Activated B cell treated with CpG ODN at 0.5 μM for 24 hours (primary cell): ENCODE measurements around the gene CC2D1A. TPM values are rescaled to one million over a fixed set of nuclear protein-coding genes. Genes with fewer than 3 reads are reported as not detected.

Experiments used
- ATAC-seq: fragments of 200-7000 bp; cut with Tn5 transposase; one replicate; pipeline ENCODE4 v1.10.0; 2021; ENCODE audit warnings: low read depth, mild to moderate bottlenecking, moderate library complexity
- CTCF ChIA-PET: fragments of 350-600 bp; sonication (Branson Sonifier 250); formaldehyde crosslinking; loops from one replicate; lab custom pipeline; 2021; ENCODE audit warnings: antibody characterized with exemption; lab: Charles Lee
- POLR2A ChIA-PET: fragments of 350-600 bp; sonication (Branson Sonifier 250); formaldehyde crosslinking; loops from one replicate; lab custom pipeline; 2021; ENCODE audit warnings: antibody characterized with exemption; lab: Charles Lee
- DNase-seq: peaks from one replicate; pipeline ENCODE4 v3.0.0; 2022
- H3K27ac Mint-ChIP-seq: one replicate; pipeline ENCODE4 v1.8.0; 2020; ENCODE audit warnings: mixed read lengths
- H3K27me3 Mint-ChIP-seq: one replicate; pipeline ENCODE4 v1.8.0; 2021; ENCODE audit warnings: mixed read lengths
- H3K36me3 Mint-ChIP-seq: one replicate; pipeline ENCODE4 v1.8.0; 2021; ENCODE audit warnings: low read depth, mixed read lengths
- H3K4me1 Mint-ChIP-seq: one replicate; pipeline ENCODE4 v1.8.0; 2021; ENCODE audit warnings: mixed read lengths
- H3K4me3 Mint-ChIP-seq: one replicate; pipeline ENCODE4 v1.8.0; 2020; ENCODE audit warnings: mild to moderate bottlenecking, mixed read lengths
- H3K9me3 Mint-ChIP-seq: one replicate; pipeline ENCODE4 v1.8.0; 2020; ENCODE audit warnings: mixed read lengths
- intact Hi-C: fragments of 100-400 bp; cut with micrococcal nuclease; formaldehyde crosslinking; loops from one replicate; pipeline ENCODE4 v1.15.1; 2024
- total RNA-seq: library from RNA; stranded (reverse); gene quantifications from 2 replicates; pipeline ENCODE4 v1.2.3, GENCODE V29; 2022
- TF ChIP-seq, protein P1 (sequence below): fragments of 200-600 bp; IDR thresholded peaks from one replicate; pipeline ENCODE4 v1.8.0; 2022; ENCODE audit warnings: antibody characterized with exemption, mild to moderate bottlenecking

Gene CC2D1A
- total RNA-seq, 1 donor from 2014 or later: 35.6 TPM

DNA sequence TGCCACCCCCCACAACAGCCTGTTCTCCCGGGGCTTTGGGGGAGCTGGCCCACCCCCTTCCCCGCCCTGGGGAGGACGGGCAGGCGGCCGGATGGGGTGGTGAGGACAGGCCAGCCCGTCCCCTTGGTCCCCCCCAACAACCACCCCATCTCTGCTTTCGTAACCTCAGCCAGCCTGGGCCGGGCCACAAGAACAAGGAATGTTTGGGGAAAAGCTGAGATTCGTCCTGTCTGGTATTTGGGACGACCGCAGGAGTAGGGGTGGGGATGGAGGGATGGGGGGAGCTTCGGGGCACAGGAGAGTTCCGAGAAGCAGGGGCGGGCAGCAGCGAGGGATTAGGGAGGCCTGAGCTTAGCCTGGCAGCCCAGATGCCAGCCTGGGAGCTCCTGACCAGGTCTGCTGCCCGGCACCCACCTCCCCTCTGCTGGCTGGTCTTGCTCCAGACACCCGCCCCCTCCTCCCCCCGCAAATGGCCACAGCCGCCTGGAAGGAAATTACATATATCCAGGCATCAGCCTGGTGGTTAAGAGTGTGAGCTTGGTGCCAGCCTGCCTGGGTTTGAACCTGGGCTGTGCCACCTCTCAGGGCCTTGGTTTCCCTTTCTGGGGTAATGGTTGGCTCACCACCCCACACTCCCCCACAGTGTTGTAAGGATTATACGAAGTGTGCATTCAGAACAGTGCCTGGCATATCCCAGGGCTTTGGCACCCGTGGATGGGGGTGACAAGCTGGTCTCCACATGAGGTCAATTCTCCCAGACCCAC, 32.5 kb downstream of the CC2D1A start, which contains the start of gene PODNL1:
Gene PODNL1, minus strand, starts transcription at position 117 of the 764 bp plus-strand sequence. CDS start 236 bp downstream, outside the sequence.
- H3K27ac Mint-ChIP-seq: no peak within 1 kb of the TSS
- no peak within 1 kb of the TSS for H3K4me3 Mint-ChIP-seq
- intact Hi-C loops: no loop called here
- ATAC-seq (no peak), DNase-seq (no peak)
- no peaks in the 10 kb centered on the region for H3K36me3 Mint-ChIP-seq
- H3K9me3 Mint-ChIP-seq: no peaks in the 10 kb centered on the region
- H3K4me1 Mint-ChIP-seq: peaks cover 2% of the 10 kb centered on the region
- CTCF ChIA-PET: no interaction called here
- POLR2A ChIA-PET: no interaction called here
- TF ChIP-seq, protein P1, sequence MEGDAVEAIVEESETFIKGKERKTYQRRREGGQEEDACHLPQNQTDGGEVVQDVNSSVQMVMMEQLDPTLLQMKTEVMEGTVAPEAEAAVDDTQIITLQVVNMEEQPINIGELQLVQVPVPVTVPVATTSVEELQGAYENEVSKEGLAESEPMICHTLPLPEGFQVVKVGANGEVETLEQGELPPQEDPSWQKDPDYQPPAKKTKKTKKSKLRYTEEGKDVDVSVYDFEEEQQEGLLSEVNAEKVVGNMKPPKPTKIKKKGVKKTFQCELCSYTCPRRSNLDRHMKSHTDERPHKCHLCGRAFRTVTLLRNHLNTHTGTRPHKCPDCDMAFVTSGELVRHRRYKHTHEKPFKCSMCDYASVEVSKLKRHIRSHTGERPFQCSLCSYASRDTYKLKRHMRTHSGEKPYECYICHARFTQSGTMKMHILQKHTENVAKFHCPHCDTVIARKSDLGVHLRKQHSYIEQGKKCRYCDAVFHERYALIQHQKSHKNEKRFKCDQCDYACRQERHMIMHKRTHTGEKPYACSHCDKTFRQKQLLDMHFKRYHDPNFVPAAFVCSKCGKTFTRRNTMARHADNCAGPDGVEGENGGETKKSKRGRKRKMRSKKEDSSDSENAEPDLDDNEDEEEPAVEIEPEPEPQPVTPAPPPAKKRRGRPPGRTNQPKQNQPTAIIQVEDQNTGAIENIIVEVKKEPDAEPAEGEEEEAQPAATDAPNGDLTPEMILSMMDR: no peak
- H3K27me3 Mint-ChIP-seq: peaks cover 4% of the 10 kb centered on the region

DNA sequence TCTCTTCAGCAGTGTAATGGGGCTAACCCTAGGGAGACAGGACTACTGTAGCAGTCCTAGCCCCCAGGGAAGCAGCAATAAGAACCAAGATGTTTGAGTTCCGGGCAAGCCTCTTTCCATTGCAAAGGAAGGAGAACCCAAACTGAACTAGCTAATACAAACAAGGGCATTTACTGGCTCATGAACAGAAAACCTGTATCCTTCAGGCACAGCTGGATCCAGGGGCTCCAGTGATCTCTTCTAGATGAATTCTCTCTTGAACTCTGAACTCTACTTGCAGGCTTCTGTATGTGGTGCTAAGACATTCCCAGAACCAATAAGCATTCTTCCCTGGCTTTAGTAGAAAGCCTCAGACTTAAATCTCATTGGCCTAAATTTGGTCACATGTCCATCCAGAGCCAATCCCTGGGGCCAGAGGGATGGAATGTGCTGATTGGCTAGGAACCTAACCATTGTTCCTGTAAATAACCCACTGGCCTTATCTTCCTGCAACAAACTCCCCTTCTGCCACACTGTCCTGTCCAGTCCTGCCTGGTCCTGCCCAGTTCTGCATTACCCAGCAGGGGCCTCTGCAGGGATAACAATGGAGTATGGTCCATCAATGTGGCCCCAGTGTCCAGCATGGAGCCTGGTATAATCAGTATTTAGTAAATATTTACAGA, 36.2 kb downstream of the CC2D1A start:
- no peaks in the 10 kb centered on the region for H3K4me1 Mint-ChIP-seq
- ATAC-seq (no peak), DNase-seq (no peak)
- ChIA-PET CTCF (no interaction called here), POLR2A (interaction anchor here (1.0 kb wide), 1 partner anchor 11 kb away, joined by 3 read pairs; no protein-coding TSS in a partner anchor)
- no peak overlapping the region for H3K4me3 Mint-ChIP-seq
- H3K27ac Mint-ChIP-seq: no peak overlapping the region
- TF ChIP-seq, protein P1: no peak
- intact Hi-C loops: no loop called here
- no peaks in the 10 kb centered on the region for H3K9me3 Mint-ChIP-seq
- H3K27me3 Mint-ChIP-seq: peaks cover 4% of the 10 kb centered on the region
- H3K36me3 Mint-ChIP-seq: no peaks in the 10 kb centered on the region

DNA sequence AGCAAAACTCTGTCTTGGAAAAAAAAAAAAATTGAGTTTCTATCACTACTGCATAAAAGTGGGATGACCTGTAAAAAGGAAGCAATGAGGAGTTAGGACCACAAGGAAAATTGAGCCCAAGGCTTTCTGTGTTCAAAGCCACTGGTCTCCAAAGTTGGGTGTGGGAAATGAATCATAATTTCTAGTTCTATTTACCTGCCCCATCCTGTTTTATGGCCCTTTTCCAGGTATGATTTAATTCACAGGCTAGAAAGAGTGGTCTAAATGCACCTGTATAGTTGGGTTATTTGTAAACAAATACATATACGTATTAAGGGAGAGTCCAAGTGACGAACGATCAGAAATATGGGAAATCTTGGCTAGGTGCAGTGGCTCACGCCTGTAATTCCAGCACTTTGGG, 40.4 kb downstream of the CC2D1A start:
- CTCF ChIA-PET: no interaction called here
- TF ChIP-seq, protein P1: no peak
- Mint-ChIP-seq H3K27ac (no peak overlapping the region), H3K4me1 (no peaks in the 10 kb centered on the region), H3K27me3 (no peaks in the 10 kb centered on the region), H3K36me3 (no peaks in the 10 kb centered on the region), H3K9me3 (no peaks in the 10 kb centered on the region), H3K4me3 (no peak overlapping the region)
- POLR2A ChIA-PET: interaction anchor here (0.7 kb wide), 1 partner anchor 131 kb away, joined by 5 read pairs; no protein-coding TSS in a partner anchor
- ATAC-seq (no peak), DNase-seq (no peak)
- intact Hi-C loops: no loop called here

DNA sequence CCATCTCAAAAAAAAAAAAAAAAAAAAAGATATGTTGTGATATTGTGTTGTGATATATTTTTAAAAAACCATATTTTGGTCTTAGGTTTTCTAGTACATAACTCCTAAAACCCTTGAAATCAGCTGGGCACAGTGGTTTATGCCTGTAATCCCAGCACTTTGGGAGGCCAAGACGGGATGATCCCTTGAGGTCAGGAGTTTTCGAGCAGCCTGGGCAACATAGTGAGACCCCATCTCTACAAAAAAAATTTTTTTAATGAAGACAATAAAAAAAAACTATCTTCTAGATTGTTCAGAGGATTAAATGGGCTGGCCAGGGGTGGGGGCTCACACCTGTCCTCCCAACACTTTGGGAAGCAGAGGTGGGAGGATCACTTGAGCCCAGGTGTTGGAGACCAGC, 45.0 kb downstream of the CC2D1A start:
- DNase-seq (no peak), ATAC-seq (no peak)
- intact Hi-C loops: no loop called here
- Mint-ChIP-seq H3K9me3 (no peaks in the 10 kb centered on the region), H3K4me1 (peaks cover 18% of the 10 kb centered on the region), H3K4me3 (no peak overlapping the region), H3K36me3 (peaks cover 14% of the 10 kb centered on the region), H3K27ac (no peak overlapping the region), H3K27me3 (no peaks in the 10 kb centered on the region)
- ChIA-PET POLR2A (interaction anchor here (0.7 to 2.5 kb wide), 2 partner anchors 81 to 292 kb away, joined by 5 to 21 read pairs; partner anchors contain the start of gene IL27RA), CTCF (no interaction called here)
- TF ChIP-seq, protein P1: no peak

DNA sequence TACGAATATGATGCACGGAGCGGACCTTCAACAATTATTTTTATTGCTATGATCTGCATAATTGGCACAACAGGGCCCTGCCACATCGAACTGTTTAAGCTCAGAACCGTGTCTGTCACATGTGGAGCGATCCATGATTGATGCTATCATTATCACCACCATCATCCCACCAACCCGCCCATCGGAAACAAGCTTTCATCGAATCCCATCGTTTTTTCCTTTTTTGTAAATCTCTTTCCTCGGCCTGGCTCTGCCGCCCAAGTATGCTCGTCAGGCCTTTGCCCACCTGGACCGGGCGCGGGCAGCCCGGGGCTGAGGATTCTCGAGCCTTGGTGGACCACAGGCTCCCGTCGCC, 45.8 kb downstream of the CC2D1A start:
- no peaks in the 10 kb centered on the region for H3K9me3 Mint-ChIP-seq
- ChIA-PET POLR2A (interaction anchor here (0.6 to 2.9 kb wide), 12 partner anchors 27 to 129 kb away, joined by 3 to 30 read pairs (median 4); partner anchors contain the start of genes IL27RA, MISP3 and RFX1), CTCF (interaction anchor here (1.2 to 1.9 kb wide), 3 partner anchors 49 to 91 kb away, joined by 4 to 5 read pairs (median 4); partner anchors contain the start of gene IL27RA)
- peak overlapping the region; percentile 94 for H3K4me3 Mint-ChIP-seq
- H3K27ac Mint-ChIP-seq: peak overlapping the region; percentile 90
- TF ChIP-seq, protein P1: no peak
- DNase-seq (no peak), ATAC-seq (no peak)
- intact Hi-C loops: loop anchor here (1.0 to 2.0 kb wide), 9 partner anchors 35 to 186 kb away; partner anchors contain the start of genes BRME1, CC2D1A, PRKACA and RFX1
- peaks cover 18% of the 10 kb centered on the region for H3K4me1 Mint-ChIP-seq
- peaks cover 20% of the 10 kb centered on the region for H3K36me3 Mint-ChIP-seq
- no peaks in the 10 kb centered on the region for H3K27me3 Mint-ChIP-seq
